HG02588 (cell line): ENCODE measurements around the gene ALDH1A1.

Experiments used
- ATAC-seq: cut with Tn5 transposase; IDR thresholded peaks from one replicate; pipeline ENCODE4 v1.9.1; 2021; ENCODE audit warnings: mild to moderate bottlenecking, moderate library complexity; ENCODE audit not compliant: unreplicated experiment

Gene ALDH1A1

GRCh38 chr9:72952914-72953313 lies at the start of gene ALDH1A1:
TSS of gene ALDH1A1 (minus strand) at chr9:72953053. CDS start at chr9:72953000, 53 bp downstream.
- ATAC-seq: no peak

- ATAC-seq: no peak
These were observed 49.0 kb upstream of the ALDH1A1 start for GRCh38 chr9:73001860-73002259.

GRCh38 chr9:72998363-72998762 lies 45.5 kb upstream of the ALDH1A1 start:
- no peak for ATAC-seq

GRCh38 chr9:72997387-72997995 lies 44.6 kb upstream of the ALDH1A1 start:
- ATAC-seq: no peak

GRCh38 chr9:72996684-72997314 lies 43.9 kb upstream of the ALDH1A1 start:
- no peak for ATAC-seq

GRCh38 chr9:72996114-72996513 lies 43.3 kb upstream of the ALDH1A1 start:
- no peak for ATAC-seq

- no peak for ATAC-seq
These were observed 42.5 kb upstream of the ALDH1A1 start for GRCh38 chr9:72995131-72996024.

GRCh38 chr9:72991772-72992171 lies 38.9 kb upstream of the ALDH1A1 start:
- no peak for ATAC-seq

- ATAC-seq: no peak
These were observed 37.7 kb upstream of the ALDH1A1 start for GRCh38 chr9:72990397-72991182.

GRCh38 chr9:72986522-72987116 lies 33.8 kb upstream of the ALDH1A1 start:
- no peak for ATAC-seq

GRCh38 chr9:72985746-72986145 lies 32.9 kb upstream of the ALDH1A1 start:
- no peak for ATAC-seq

GRCh38 chr9:72984991-72985390 lies 32.1 kb upstream of the ALDH1A1 start:
- ATAC-seq: no peak

- no peak for ATAC-seq
These were observed 31.5 kb upstream of the ALDH1A1 start for GRCh38 chr9:72984226-72984947.

- ATAC-seq: no peak
These were observed 30.8 kb upstream of the ALDH1A1 start for GRCh38 chr9:72983512-72984225.

GRCh38 chr9:72983056-72983455 lies 30.2 kb upstream of the ALDH1A1 start:
- ATAC-seq: no peak

- ATAC-seq: no peak
These were observed 29.4 kb upstream of the ALDH1A1 start for GRCh38 chr9:72982146-72982799.

GRCh38 chr9:72981433-72981832 lies 28.6 kb upstream of the ALDH1A1 start:
- ATAC-seq: no peak

- no peak for ATAC-seq
These were observed 27.9 kb upstream of the ALDH1A1 start for GRCh38 chr9:72980600-72981265.
